Tibial artery (tissue), 4 donors: ENCODE results near the gene CDV3.
"Not testable (repeated sequence)": the region's sequence is repeated elsewhere in the genome, so short reads cannot be mapped to it uniquely, and the experiment has no call there.

Experiments
- DNase-seq, 2 donors: peaks; one replicate each; pipeline ENCODE4 v3.0.0-alpha.2; 2019
- H3K27ac ChIP-seq, 2 donors: fragments of 200-600 bp; sonication (generic) in 1 of 2; 1 replicate in 1 of 2; 2 replicates in 1 of 2; pipeline ENCODE4 v1.5.1; 2018 to 2019; ENCODE audit warnings: mild to moderate bottlenecking in 1 of 2
- H3K27me3 ChIP-seq, 2 donors: fragments of 200-600 bp; sonication (generic) in 1 of 2; one replicate each; pipeline versions ENCODE4 v1.5.1 to v1.6.0; 2016 to 2019
- H3K36me3 ChIP-seq, 3 donors: fragments of 200-600 bp; sonication (generic) in 2 of 3; one replicate each; pipeline ENCODE4 v1.5.1; 2016 to 2019; ENCODE audit warnings: mild to moderate bottlenecking in 2 of 3
- H3K4me1 ChIP-seq, 4 donors: fragments of 200-600 bp; sonication (generic) in 2 of 4; 1 replicate in 3 of 4; 2 replicates in 1 of 4; pipeline ENCODE4 v1.5.1; 2016 to 2019
- H3K4me3 ChIP-seq, 2 donors: fragments of 200-600 bp; sonication (generic) in 1 of 2; 1 replicate in 1 of 2; 2 replicates in 1 of 2; pipeline ENCODE4 v1.5.1; 2018 to 2019; ENCODE audit warnings: mild to moderate bottlenecking in 2 of 2
- H3K9me3 ChIP-seq, 3 donors: fragments of 200-600 bp; sonication (generic) in 1 of 3; one replicate each; pipeline ENCODE4 v1.5.1; 2016 to 2019
- CTCF ChIP-seq, 2 experiments: fragments of 200-600 bp in 1 of 2; fragments of 450-650 bp in 1 of 2; IDR thresholded peaks; one replicate each; pipeline ENCODE4 v1.5.1; 2017 to 2019; ENCODE audit warnings: antibody characterized with exemption in 2 of 2, mild to moderate bottlenecking in 1 of 2, moderate library complexity in 1 of 2
- intact Hi-C: fragments of 100-400 bp; cut with DNase I; formaldehyde crosslinking; loops from one replicate; pipeline ENCODE4 v1.15.0; 2023; ENCODE audit warnings: low total_unique reads

The CDV3 gene

GRCh38 chr3:133573629-133574194 is at the start of gene CDV3:
Gene CDV3 (plus strand): TSS chr3:133573686. CDS start chr3:133574045, 359 bp downstream.
- TF ChIP-seq CTCF (IDR thresholded peaks at IDR 0.05): no peak
- intact Hi-C loops: loop anchor here (10.0 kb wide), 1 partner anchor 849 kb away; the partner anchor contains the start of gene NPHP3
- Histone ChIP-seq H3K4me3 (peak within 1 kb of the TSS; percentile 76 to 87), H3K27ac (peak within 1 kb of the TSS; percentile 95 to 97), H3K27me3 (no peaks in the 10 kb centered on the region), H3K4me1 (peaks cover 0 to 63% (median 43%) of the 10 kb centered on the region in 4 donors), H3K9me3 (no peaks in the 10 kb centered on the region), H3K36me3 (peaks cover 12 to 29% (median 18%) of the 10 kb centered on the region in 3 donors)
- DNase-seq: peak in 1 of 2 donors; percentile 35

GRCh38 chr3:133523758-133524157 is 49.7 kb upstream of the CDV3 start:
- H3K9me3 ChIP-seq, H3K27ac ChIP-seq, DNase-seq, H3K4me3 ChIP-seq, H3K4me1 ChIP-seq, intact Hi-C loops, H3K27me3 ChIP-seq, H3K36me3 ChIP-seq: not testable (repeated sequence)

- no peak for TF ChIP-seq CTCF (IDR thresholded peaks at IDR 0.05)
- DNase-seq: no peak
- Histone ChIP-seq H3K4me1 (no peaks in the 10 kb centered on the region), H3K27ac (no peak overlapping the region), H3K27me3 (no peaks in the 10 kb centered on the region), H3K9me3 (no peaks in the 10 kb centered on the region), H3K4me3 (no peak overlapping the region), H3K36me3 (no peaks in the 10 kb centered on the region)
- intact Hi-C loops: no loop called here
Measured at GRCh38 chr3:133525435-133525834, 48.1 kb upstream of the CDV3 start.

GRCh38 chr3:133527081-133527715 is 46.3 kb upstream of the CDV3 start:
- no peak for TF ChIP-seq CTCF (IDR thresholded peaks at IDR 0.05)
- intact Hi-C loops: no loop called here
- no peaks in the 10 kb centered on the region for H3K27me3 ChIP-seq
- H3K4me1 ChIP-seq: no peaks in the 10 kb centered on the region
- no peaks in the 10 kb centered on the region for H3K9me3 ChIP-seq
- H3K27ac ChIP-seq: no peak overlapping the region
- H3K4me3 ChIP-seq: no peak overlapping the region
- no peaks in the 10 kb centered on the region for H3K36me3 ChIP-seq
- no peak for DNase-seq

GRCh38 chr3:133529809-133530208 is 43.7 kb upstream of the CDV3 start:
- Histone ChIP-seq H3K4me3 (no peak overlapping the region), H3K27me3 (no peaks in the 10 kb centered on the region), H3K9me3 (no peaks in the 10 kb centered on the region), H3K4me1 (no peaks in the 10 kb centered on the region), H3K36me3 (no peaks in the 10 kb centered on the region), H3K27ac (no peak overlapping the region)
- no peak for DNase-seq
- intact Hi-C loops: no loop called here
- TF ChIP-seq CTCF (IDR thresholded peaks at IDR 0.05): no peak

GRCh38 chr3:133531981-133532380 is 41.5 kb upstream of the CDV3 start:
- H3K27me3 ChIP-seq: no peaks in the 10 kb centered on the region
- intact Hi-C loops: no loop called here
- DNase-seq: no peak
- no peaks in the 10 kb centered on the region for H3K36me3 ChIP-seq
- no peak overlapping the region for H3K27ac ChIP-seq
- no peak for TF ChIP-seq CTCF (IDR thresholded peaks at IDR 0.05)
- no peaks in the 10 kb centered on the region for H3K9me3 ChIP-seq
- H3K4me3 ChIP-seq: no peak overlapping the region
- H3K4me1 ChIP-seq: peaks cover 0 to 13% (median 10%) of the 10 kb centered on the region in 4 donors
